ENCODE measurements around the gene ZNF324B. TPM values are rescaled to one million over a fixed set of nuclear protein-coding genes. Genes with fewer than 3 reads are reported as not detected.

The ZNF324B gene
- total RNA-seq, 1 experiment from 2014 or later = 6.3 TPM

GRCh38 chr19:58428617-58429016 is 22.8 kb upstream of the ZNF324B start:
- no peak overlapping the region for H3T11ph ChIP-seq (ENCODE audit: low read length)
- H3K23me2 ChIP-seq (ENCODE audit: insufficient read length, low read depth, low read length, poor library complexity, severe bottlenecking) = no peaks in the 10 kb centered on the region
- H2BK20ac ChIP-seq (ENCODE audit: low read depth, low read length, poor library complexity, severe bottlenecking) = no peak overlapping the region
- Mint-ChIP-seq H3K9me3 (peaks cover 72 to 80% of the 10 kb centered on the region in 2 experiments), H3K27me3 (ENCODE audit: low read depth) (peaks cover 26% of the 10 kb centered on the region), H3K36me3 (ENCODE audit: insufficient read depth in 1 of 3, low read depth in 3 of 3) (peaks cover 8 to 36% (median 22%) of the 10 kb centered on the region in 3 experiments; a peak in 6 of 7 replicates), H3K27ac (no peak overlapping the region), H3K4me1 (no peaks in the 10 kb centered on the region), H3K4me3 (no peak overlapping the region)
- no peak overlapping the region for H3K4me2 ChIP-seq (ENCODE audit: insufficient read depth, insufficient read length, low read length)
- DNase-seq = no peak
- no peak overlapping the region for H3K4ac ChIP-seq (ENCODE audit: low read depth, low read length)
- no peaks in the 10 kb centered on the region for H4K20me1 ChIP-seq (ENCODE audit: control insufficient read depth, insufficient read depth, insufficient read length)
- H2BK12ac ChIP-seq (ENCODE audit: insufficient read length, low read depth, low read length) = no peak overlapping the region
- no peak overlapping the region for H4K91ac ChIP-seq (ENCODE audit: insufficient read length, low read depth, low read length)
- no peak overlapping the region for H4K8ac ChIP-seq (replicated peaks; ENCODE audit: insufficient read length, low read depth, low read length)
- no peak overlapping the region for H2AFZ ChIP-seq (ENCODE audit: low read length)
- H2AK5ac ChIP-seq (ENCODE audit: insufficient read length, low read length) = no peak overlapping the region
- H3K9ac ChIP-seq (ENCODE audit: extremely low read depth, insufficient read length, low read length) = no peak overlapping the region
- H3K27ac ChIP-seq (ENCODE audit: insufficient read length, low read depth, low read length) = no peak overlapping the region
- no peaks in the 10 kb centered on the region for H3K79me1 ChIP-seq (ENCODE audit: insufficient read depth, low read depth, low read length, poor library complexity, severe bottlenecking)
- no peak for TF ChIP-seq CTCF (conservative IDR thresholded peaks at IDR 0.05)
- H3K18ac ChIP-seq (ENCODE audit: insufficient read length, low read depth, low read length) = no peak overlapping the region
- H3K23ac ChIP-seq (ENCODE audit: insufficient read length, low read depth, low read length) = no peak overlapping the region
- H3K56ac ChIP-seq (ENCODE audit: insufficient read length, low read depth, low read length) = no peak overlapping the region
- H2BK15ac ChIP-seq (ENCODE audit: low read depth, low read length) = no peak overlapping the region
- no peaks in the 10 kb centered on the region for H3K79me2 ChIP-seq (ENCODE audit: insufficient read depth, low read length)
- H3K27me3 ChIP-seq (ENCODE audit: insufficient read depth, low read length) = no peaks in the 10 kb centered on the region
- WGBS (ENCODE audit: extremely low coverage, insufficient read length, low lambda C conversion rate) = no CpG with 5 or more reads among the region's 1 CpG
- H2BK120ac ChIP-seq (ENCODE audit: low read depth, low read length, poor library complexity, severe bottlenecking) = no peak overlapping the region
- H3K9me3 ChIP-seq (ENCODE audit: control insufficient read depth, low read depth, low read length) = peaks cover 69% of the 10 kb centered on the region
- H2BK5ac ChIP-seq (ENCODE audit: insufficient read length, low read length) = no peak overlapping the region
- no peak overlapping the region for H3K14ac ChIP-seq (ENCODE audit: insufficient read depth, low read length)
- no peaks in the 10 kb centered on the region for H3K4me1 ChIP-seq (ENCODE audit: insufficient read depth, low read length)
- H4K5ac ChIP-seq (ENCODE audit: insufficient read length, low read depth, low read length) = no peak overlapping the region
